IMR-90 (cell line): ENCODE data around the gene KCNK15. TPM values are rescaled to one million over a fixed set of nuclear protein-coding genes. Genes with fewer than 3 reads are reported as not detected.
A peak's percentile ranks its signal among the peaks of the same experiment; 100 is the strongest.

Experiments
- ATAC-seq: fragments of 200-7000 bp; cut with Tn5 transposase; 2 replicates; pipeline ENCODE4 v1.9.1; 2020; ENCODE audit warnings: low read depth, mild to moderate bottlenecking, moderate library complexity
- BruUV-seq: library from RNA; stranded (reverse); fragments of 400-500 nt; replicated peaks from 2 replicates; lab custom pipeline; 2021; lab: Mats Ljungman, UMichigan
- CTCF ChIA-PET: fragments of 300-600 bp; formaldehyde crosslinking; extraction: SDS; loops from one replicate; lab custom pipeline; 2021; ENCODE audit warnings: antibody characterized with exemption; lab: Yijun Ruan, JAX
- POLR2A ChIA-PET: fragments of 300-600 bp; sonication (Branson Sonifier 250); formaldehyde crosslinking; loops from one replicate; lab custom pipeline; 2022; ENCODE audit warnings: antibody characterized with exemption; ENCODE audit not compliant: unreplicated experiment; lab: Charles Lee
- DNase-seq: peaks from one replicate; pipeline ENCODE4 v3.0.0; 2013
- H2AFZ ChIP-seq: replicated peaks from 2 replicates; pipeline ENCODE3; 2013; ENCODE audit warnings: low read length, mild to moderate bottlenecking; ENCODE audit not compliant: poor library complexity
- H2AK5ac ChIP-seq: 2 replicates; pipeline ENCODE4 v1.6.1; 2013; ENCODE audit warnings: low read depth, low read length, inconsistent platforms
- H2AK9ac ChIP-seq: replicated peaks from 2 replicates; pipeline ENCODE3; 2013; ENCODE audit warnings: mild to moderate bottlenecking, low read depth, low read length, moderate library complexity; ENCODE audit not compliant: poor library complexity
- H2BK120ac ChIP-seq: 2 replicates; pipeline ENCODE4 v1.6.1; 2013; ENCODE audit warnings: low read depth, low read length, inconsistent platforms
- H2BK15ac ChIP-seq: 3 replicates; pipeline ENCODE4 v1.6.1; 2013; ENCODE audit warnings: low read depth, low read length, inconsistent platforms
- H2BK20ac ChIP-seq: 2 replicates; pipeline ENCODE4 v1.6.1; 2013; ENCODE audit warnings: low read depth, mild to moderate bottlenecking, inconsistent platforms, low read length, moderate library complexity
- H2BK5ac ChIP-seq: 2 replicates; pipeline ENCODE4 v1.6.1; 2013; ENCODE audit warnings: mild to moderate bottlenecking, low read depth, low read length, inconsistent platforms; ENCODE audit not compliant: poor library complexity, severe bottlenecking
- H3K14ac ChIP-seq: replicated peaks from 2 replicates; pipeline ENCODE4 v1.6.1; 2013; ENCODE audit warnings: low read depth, low read length, inconsistent platforms
- H3K18ac ChIP-seq: 2 replicates; pipeline ENCODE4 v1.6.1; 2013; ENCODE audit warnings: low read depth, low read length, control low read depth
- H3K23ac ChIP-seq: 2 replicates; pipeline ENCODE4 v1.6.1; 2013; ENCODE audit warnings: low read depth, low read length, inconsistent platforms
- H3K27ac ChIP-seq: 2 replicates; pipeline ENCODE4 v1.5.1; 2013; ENCODE audit warnings: mild to moderate bottlenecking, control low read depth, low read length; ENCODE audit not compliant: insufficient read depth
- H3K27me3 ChIP-seq: 2 replicates; pipeline ENCODE4 v1.6.1; 2013; ENCODE audit warnings: low read length; ENCODE audit not compliant: control insufficient read depth, insufficient read depth
- H3K36me3 ChIP-seq: 2 replicates; pipeline ENCODE4 v1.6.1; 2013; ENCODE audit warnings: low read length, mixed read lengths; ENCODE audit not compliant: control insufficient read depth, insufficient read depth
- H3K4ac ChIP-seq: 2 replicates; pipeline ENCODE4 v1.6.1; 2013; ENCODE audit warnings: low read depth, low read length, inconsistent platforms
- H3K4me1 ChIP-seq: 2 replicates; pipeline ENCODE4 v1.6.1; 2013; ENCODE audit warnings: low read length, mixed read lengths; ENCODE audit not compliant: control insufficient read depth, insufficient read depth
- H3K4me2 ChIP-seq: 2 replicates; pipeline ENCODE4 v1.6.1; 2013; ENCODE audit warnings: low read depth, mild to moderate bottlenecking, control low read depth, low read length, moderate library complexity
- H3K4me3 ChIP-seq: 2 replicates; pipeline ENCODE4 v1.5.1; 2013; ENCODE audit warnings: low read depth, mild to moderate bottlenecking, control low read depth, low read length, moderate library complexity; ENCODE audit not compliant: insufficient read depth
- H3K56ac ChIP-seq: 2 replicates; pipeline ENCODE4 v1.6.1; 2013; ENCODE audit warnings: low read length, inconsistent platforms; ENCODE audit not compliant: insufficient read depth; ENCODE audit errors: extremely low read depth
- H3K79me1 ChIP-seq, 2 experiments: 2 replicates each; pipeline ENCODE4 v1.6.1; 2013; ENCODE audit warnings: low read length in 2 of 2, inconsistent platforms in 1 of 2, low read depth in 1 of 2
- H3K9ac ChIP-seq: 2 replicates; pipeline ENCODE4 v1.6.1; 2013; ENCODE audit warnings: low read depth, low read length, control low read depth
- H3K9me1 ChIP-seq: 2 replicates; pipeline ENCODE4 v1.6.1; 2013; ENCODE audit warnings: low read length, inconsistent platforms; ENCODE audit not compliant: insufficient read depth
- H3K9me3 ChIP-seq: 2 replicates; pipeline ENCODE4 v1.6.1; 2013; ENCODE audit warnings: low read length; ENCODE audit not compliant: control insufficient read depth, insufficient read depth
- H4K20me1 ChIP-seq: 2 replicates; pipeline ENCODE4 v1.6.1; 2013; ENCODE audit warnings: low read length, inconsistent platforms; ENCODE audit not compliant: insufficient read depth
- H4K5ac ChIP-seq: 2 replicates; pipeline ENCODE4 v1.6.1; 2013; ENCODE audit warnings: mild to moderate bottlenecking, low read depth, low read length, control low read depth
- H4K8ac ChIP-seq, 2 experiments: 2 replicates each; pipeline ENCODE4 v1.6.1; 2013; ENCODE audit warnings: low read depth in 2 of 2, low read length in 2 of 2, control low read depth in 1 of 2, inconsistent platforms in 1 of 2
- H4K91ac ChIP-seq: 2 replicates; pipeline ENCODE4 v1.6.1; 2013; ENCODE audit warnings: low read depth, low read length, inconsistent platforms; ENCODE audit not compliant: insufficient read depth
- RCOR1 ChIP-seq: IDR thresholded peaks from 2 replicates; pipeline ENCODE4 v1.6.1; 2012; ENCODE audit warnings: mild to moderate bottlenecking, low read length, improper control_type of control experiment; ENCODE audit not compliant: insufficient replicate concordance
- WGBS, 2 experiments: methylation state at CpG; one replicate each; pipeline versions ENCODE4 v1.1.5 to v1.1.7; 2013; ENCODE audit warnings: missing lambda C conversion rate in 2 of 2; ENCODE audit not compliant: insufficient read length in 1 of 2; ENCODE audit errors: extremely low coverage in 2 of 2; 5-methylcytosine and 5-hydroxymethylcytosine counted together
- dilution Hi-C: fragments of 300-500 bp; cut with HindIII; formaldehyde crosslinking; loops from one replicate; pipeline ENCODE4 v1.14.3; 2018; ENCODE audit warnings: low sequenced_read_pairs; ENCODE audit not compliant: unreplicated experiment
- in situ Hi-C: fragments of 300-500 bp; cut with MboI; formaldehyde crosslinking; loops from 3 replicates; pipeline ENCODE4 v1.14.3; 2019; ENCODE audit warnings: low sequenced_read_pairs, inconsistent platforms, mixed read lengths
- intact Hi-C: fragments of 100-400 bp; cut with micrococcal nuclease; formaldehyde crosslinking; loops from 2 replicates; pipeline ENCODE4 v1.10.0; 2022
- polyA plus RNA-seq, 3 experiments: library from polyadenylated mRNA; depleted of rRNA; stranded (reverse); fragments of >200 nt; gene quantifications; 2 replicates each; pipeline ENCODE4 v1.2.3, GENCODE V29; 2012; ENCODE audit warnings: low replicate concordance in 1 of 3
- total RNA-seq: library from RNA; depleted of rRNA; stranded (reverse); fragments of >200 nt; gene quantifications from 2 replicates; pipeline ENCODE4 v1.2.3, GENCODE V29; 2012

The KCNK15 gene
- total and polyA plus RNA-seq, 2 of the 4 experiments (the other 2 are of a cell fraction) = not detected

GRCh38 chr20:44714102-44714700, 31.5 kb upstream of the KCNK15 start:
- Histone ChIP-seq H3K9ac (no peak overlapping the region), H3K4ac (peak overlapping the region; percentile 20; the same call in 1 of the 2 replicates), H3K36me3 (no peaks in the 10 kb centered on the region), H2AFZ (peak overlapping the region; percentile 64), H4K20me1 (no peaks in the 10 kb centered on the region; the same call in 1 of the 2 replicates), H3K4me3 (no peak overlapping the region), H2BK20ac (0 out of 2 replicates have a peak overlapping the region, but pooled peaks have one; percentile 64), H4K91ac (peak overlapping the region; percentile 32; the same call in 1 of the 2 replicates), H3K9me3 (no peaks in the 10 kb centered on the region), H3K14ac (no peak overlapping the region), H2AK5ac (peak overlapping the region; percentile 74), H3K79me1 (no peaks in the 10 kb centered on the region), H3K56ac (no peak overlapping the region), H2BK120ac (peak overlapping the region; percentile 30; the same call in 1 of the 2 replicates), H3K4me2 (no peak overlapping the region), H2BK5ac (no peak overlapping the region), H2AK9ac (no peak overlapping the region), H2BK15ac (peak overlapping the region; percentile 62; the same call in 2 of the 3 replicates), H4K5ac (peak overlapping the region; percentile 2; the same call in 1 of the 2 replicates), H4K8ac (no peak overlapping the region), H3K23ac (no peak overlapping the region; the same call in 1 of the 2 replicates), H3K18ac (peak overlapping the region; percentile 22; the same call in 1 of the 2 replicates), H3K27me3 (peaks cover 21% of the 10 kb centered on the region), H3K27ac (no peak overlapping the region), H3K9me1 (peaks cover 5% of the 10 kb centered on the region; the same call in 1 of the 2 replicates), H3K4me1 (peaks cover 19% of the 10 kb centered on the region)
- no TSS peak for BruUV-seq
- ATAC-seq = peak; percentile 21
- POLR2A ChIA-PET = no interaction called here
- intact Hi-C loops = no loop called here
- in situ Hi-C loops = no loop called here
- dilution Hi-C loops = no loop called here
- no peak for DNase-seq
- CTCF ChIA-PET = no interaction called here
- TF ChIP-seq RCOR1 = no peak
- WGBS, 2 experiments = 67% methylated on average over 8 of the region's 13 CpGs; no CpG with 5 or more reads in 1 of the 2 experiments
